ENCODE measurements around the gene LCN15.

GRCh38 chr9:136726118-136726517 lies 38.2 kb downstream of the LCN15 start:
- TF ChIP-seq CTCF (conservative IDR thresholded peaks at IDR 0.05; ENCODE audit: low read depth in 2 of 2) (no peak), EZH2 (IDR thresholded peaks at IDR 0.05; ENCODE audit: low read depth, unreplicated experiment) (no peak), REST (IDR thresholded peaks at IDR 0.05; ENCODE audit: unreplicated experiment) (no peak), CREB1 (CRISPR knock-in tag; IDR thresholded peaks at IDR 0.05; ENCODE audit: low read depth) (no peak), ETS1 (IDR thresholded peaks at IDR 0.05) (no peak), POLR2AphosphoS5 (IDR thresholded peaks at IDR 0.05; ENCODE audit: low read depth) (no peak)
